ENCODE results near the gene CYB5A. TPM values are rescaled to one million over a fixed set of nuclear protein-coding genes. Genes with fewer than 3 reads are reported as not detected.

The CYB5A gene
- total RNA-seq, 4 donors from 2014 or later, result 171 to 732 (median 331) TPM

DNA sequence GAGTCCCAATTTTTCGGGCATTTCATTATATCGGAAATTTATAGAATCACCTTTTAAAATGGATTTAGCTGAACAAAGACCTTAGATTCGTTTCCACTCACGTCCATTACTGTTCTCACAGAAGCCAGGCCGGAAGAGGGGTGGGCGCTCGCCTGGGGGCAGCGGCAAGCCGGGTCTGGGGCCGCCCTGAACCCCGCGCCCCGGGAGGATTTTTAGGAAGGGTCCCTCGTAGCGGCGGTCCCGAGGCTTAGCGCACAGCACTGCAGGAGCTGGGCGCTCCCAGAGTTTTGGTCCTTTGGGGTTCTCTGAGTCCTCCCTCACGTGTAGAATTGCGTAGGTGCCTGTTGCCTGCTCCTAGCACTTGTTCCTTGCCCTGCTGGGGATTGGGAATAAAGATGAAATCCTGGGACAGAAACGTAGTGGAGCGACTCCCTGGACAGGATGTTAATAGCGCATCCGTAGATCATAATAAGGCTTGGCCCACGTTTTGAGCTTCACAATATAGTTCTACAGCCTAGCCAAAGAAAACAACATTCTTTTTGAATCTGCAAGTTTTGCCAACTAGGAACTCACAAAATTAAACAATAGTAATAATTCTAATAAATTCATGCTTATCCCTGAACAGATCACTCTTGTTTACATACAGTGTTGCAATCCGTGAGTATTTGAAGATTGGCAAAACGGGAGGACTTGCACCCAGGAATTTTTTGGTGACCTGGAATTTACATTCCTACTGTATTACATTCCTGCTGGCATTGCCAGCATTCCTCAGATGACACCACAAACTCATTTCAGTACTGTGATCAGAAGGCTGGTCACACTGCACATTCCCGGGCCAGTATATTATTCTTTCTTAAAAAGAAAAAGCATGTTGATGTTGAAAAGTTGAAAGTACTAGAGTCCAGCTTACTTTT is 24.8 kb upstream of the CYB5A start:
- H3K4me3 ChIP-seq, result no peak overlapping the region
- no peaks in the 10 kb centered on the region for H3K9me3 ChIP-seq
- H3K27ac ChIP-seq, result no peak overlapping the region
- no peaks in the 10 kb centered on the region for H3K4me1 ChIP-seq
- TF ChIP-seq, protein P1, sequence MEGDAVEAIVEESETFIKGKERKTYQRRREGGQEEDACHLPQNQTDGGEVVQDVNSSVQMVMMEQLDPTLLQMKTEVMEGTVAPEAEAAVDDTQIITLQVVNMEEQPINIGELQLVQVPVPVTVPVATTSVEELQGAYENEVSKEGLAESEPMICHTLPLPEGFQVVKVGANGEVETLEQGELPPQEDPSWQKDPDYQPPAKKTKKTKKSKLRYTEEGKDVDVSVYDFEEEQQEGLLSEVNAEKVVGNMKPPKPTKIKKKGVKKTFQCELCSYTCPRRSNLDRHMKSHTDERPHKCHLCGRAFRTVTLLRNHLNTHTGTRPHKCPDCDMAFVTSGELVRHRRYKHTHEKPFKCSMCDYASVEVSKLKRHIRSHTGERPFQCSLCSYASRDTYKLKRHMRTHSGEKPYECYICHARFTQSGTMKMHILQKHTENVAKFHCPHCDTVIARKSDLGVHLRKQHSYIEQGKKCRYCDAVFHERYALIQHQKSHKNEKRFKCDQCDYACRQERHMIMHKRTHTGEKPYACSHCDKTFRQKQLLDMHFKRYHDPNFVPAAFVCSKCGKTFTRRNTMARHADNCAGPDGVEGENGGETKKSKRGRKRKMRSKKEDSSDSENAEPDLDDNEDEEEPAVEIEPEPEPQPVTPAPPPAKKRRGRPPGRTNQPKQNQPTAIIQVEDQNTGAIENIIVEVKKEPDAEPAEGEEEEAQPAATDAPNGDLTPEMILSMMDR (IDR thresholded peaks at IDR 0.05), result no peak
- no peak for TF ChIP-seq POLR2A (IDR thresholded peaks at IDR 0.05)
- H3K27me3 ChIP-seq, result no peaks in the 10 kb centered on the region
- DNase-seq, result no peak
- H3K36me3 ChIP-seq, result no peaks in the 10 kb centered on the region

DNA sequence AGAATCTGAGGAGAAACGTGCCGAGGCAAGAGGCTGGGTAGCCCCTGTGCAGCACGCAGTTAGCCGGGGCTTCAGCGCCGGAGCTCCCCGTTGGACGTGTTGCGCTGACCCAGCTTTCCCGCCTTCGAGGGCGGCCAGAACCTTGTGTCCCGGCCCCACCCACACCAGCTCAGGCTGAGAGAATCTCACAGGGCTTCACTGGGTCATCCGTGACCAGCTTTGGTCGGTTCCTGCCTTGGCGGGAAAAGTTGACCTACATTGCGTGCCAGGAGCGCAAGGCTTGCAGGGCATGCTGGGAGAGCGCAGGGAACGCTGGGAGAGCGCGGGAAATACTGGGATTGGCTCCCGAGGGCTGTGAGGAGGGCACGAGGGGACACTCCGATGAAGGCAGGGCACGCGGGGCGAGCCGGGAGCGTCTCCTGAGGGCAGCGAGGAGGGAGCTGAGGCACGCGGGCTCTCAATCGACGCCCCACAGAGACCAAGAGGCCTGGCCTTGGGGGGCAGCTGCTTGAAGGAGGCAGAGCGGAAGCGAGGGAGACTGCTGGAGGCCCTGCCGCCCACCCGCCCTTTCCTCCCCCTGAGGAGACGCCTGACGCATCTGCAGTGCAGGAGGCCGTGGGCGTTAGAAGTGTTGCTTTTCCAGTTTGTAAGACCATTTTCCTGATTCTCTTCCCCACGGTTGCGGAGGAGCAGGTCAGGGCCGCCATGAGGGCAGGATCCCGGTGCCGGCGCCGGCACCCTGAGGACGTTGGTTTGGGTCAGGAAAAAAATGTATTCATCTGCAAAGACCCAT is 23.9 kb upstream of the CYB5A start, which contains the start of gene C18orf63:
C18orf63 (plus strand) TSS at position 376 of the 793 bp plus-strand sequence. CDS start 2,027 bp downstream, outside the sequence.
- DNase-seq, result no peak
- TF ChIP-seq POLR2A (IDR thresholded peaks at IDR 0.05), result no peak
- TF ChIP-seq, protein P1 (IDR thresholded peaks at IDR 0.05), result no peak
- no peaks in the 10 kb centered on the region for H3K9me3 ChIP-seq
- H3K4me1 ChIP-seq, result no peaks in the 10 kb centered on the region
- no peak within 1 kb of the TSS for H3K4me3 ChIP-seq
- no peak within 1 kb of the TSS for H3K27ac ChIP-seq
- H3K36me3 ChIP-seq, result no peaks in the 10 kb centered on the region
- H3K27me3 ChIP-seq, result no peaks in the 10 kb centered on the region

DNA sequence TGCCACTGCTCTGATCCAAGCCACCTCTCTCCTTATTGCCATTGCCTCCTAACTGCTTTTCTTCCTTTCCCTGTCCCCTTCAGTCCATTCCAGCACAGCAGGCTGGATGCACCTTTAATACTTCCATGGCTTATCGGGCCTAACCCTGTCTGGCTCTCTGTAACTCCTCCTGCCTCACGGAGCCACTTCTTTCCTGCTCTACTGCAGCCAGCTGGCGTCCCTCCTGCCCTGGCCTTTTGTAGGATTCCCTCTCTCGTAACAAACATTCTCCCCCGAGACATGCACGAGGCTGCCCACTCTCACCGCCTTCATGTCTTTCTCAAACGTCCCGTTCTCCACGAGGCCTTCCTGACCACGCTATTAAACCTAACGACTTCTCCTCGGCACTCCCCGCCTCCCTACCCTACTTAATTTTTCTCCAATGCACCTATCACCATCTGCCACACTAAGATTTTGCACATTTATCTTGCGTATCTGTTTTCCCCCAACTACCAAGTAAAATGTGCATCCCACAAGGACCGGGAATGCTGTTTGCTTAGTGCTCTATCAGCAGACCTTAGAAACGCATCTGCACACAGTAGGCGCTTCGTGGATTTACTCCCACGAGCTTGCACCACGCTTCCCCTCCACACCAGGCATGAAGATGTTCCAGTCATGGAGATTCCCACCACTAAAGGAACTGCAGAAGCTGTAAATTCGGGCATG is 23.1 kb upstream of the CYB5A start:
- Histone ChIP-seq H3K27me3 (no peaks in the 10 kb centered on the region), H3K27ac (no peak overlapping the region), H3K4me1 (no peaks in the 10 kb centered on the region), H3K4me3 (no peak overlapping the region), H3K9me3 (no peaks in the 10 kb centered on the region), H3K36me3 (no peaks in the 10 kb centered on the region)
- DNase-seq, result no peak
- TF ChIP-seq POLR2A (IDR thresholded peaks at IDR 0.05), result no peak
- TF ChIP-seq, protein P1 (IDR thresholded peaks at IDR 0.05), result no peak

DNA sequence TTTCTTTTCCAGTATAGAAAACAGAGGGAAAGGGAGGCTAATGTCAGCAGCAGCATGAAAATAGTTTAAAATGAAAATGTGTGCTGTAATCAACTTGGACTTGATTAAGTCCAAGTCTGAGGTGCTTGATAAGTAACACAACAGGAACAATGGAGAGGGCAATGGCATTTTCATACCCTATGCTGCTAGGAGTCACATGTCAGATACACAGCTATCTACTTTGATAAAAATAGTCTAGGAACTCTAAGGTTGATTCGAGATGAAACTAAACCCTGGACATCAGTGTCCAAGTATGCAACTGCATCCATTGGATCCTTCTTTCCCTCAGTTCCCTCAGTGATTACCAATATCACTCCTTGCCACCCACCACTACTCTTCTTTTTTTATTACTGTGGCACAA is 19.2 kb upstream of the CYB5A start:
- Histone ChIP-seq H3K9me3 (no peaks in the 10 kb centered on the region), H3K4me3 (no peak overlapping the region), H3K36me3 (no peaks in the 10 kb centered on the region), H3K4me1 (no peaks in the 10 kb centered on the region), H3K27ac (no peak overlapping the region), H3K27me3 (no peaks in the 10 kb centered on the region)
- no peak for TF ChIP-seq POLR2A (IDR thresholded peaks at IDR 0.05)
- TF ChIP-seq, protein P1 (IDR thresholded peaks at IDR 0.05), result no peak
- no peak for DNase-seq

DNA sequence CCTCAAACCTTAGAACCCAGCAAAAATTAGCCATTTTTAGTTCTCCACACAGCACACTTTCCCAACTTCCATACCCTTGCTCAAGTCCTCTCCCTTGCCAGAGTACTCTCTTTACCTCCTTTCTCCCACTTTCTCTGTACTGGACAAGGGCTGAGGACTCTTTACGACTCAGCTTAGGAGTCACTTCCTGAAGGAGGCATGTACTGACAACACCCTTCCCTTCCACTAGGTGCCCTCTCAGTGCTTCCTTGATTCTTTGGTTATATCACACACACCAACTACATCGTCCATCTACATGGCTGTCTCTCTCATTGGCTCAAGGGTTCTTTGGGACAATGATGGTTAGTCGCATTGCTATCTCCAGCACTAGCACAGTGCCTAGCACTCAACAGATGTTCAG is 18.6 kb upstream of the CYB5A start:
- DNase-seq, result peak in 1 of 3 donors; percentile 59
- TF ChIP-seq, protein P1 (IDR thresholded peaks at IDR 0.05), result peak in 4 of 6 experiments; percentile 40 to 71 (median 68)
- no peak for TF ChIP-seq POLR2A (IDR thresholded peaks at IDR 0.05)
- no peak overlapping the region for H3K27ac ChIP-seq
- no peak overlapping the region for H3K4me3 ChIP-seq
- no peaks in the 10 kb centered on the region for H3K4me1 ChIP-seq
- H3K9me3 ChIP-seq, result no peaks in the 10 kb centered on the region
- no peaks in the 10 kb centered on the region for H3K36me3 ChIP-seq
- no peaks in the 10 kb centered on the region for H3K27me3 ChIP-seq
